Nephron progenitor cell (in vitro differentiated cells): Measurements from ENCODE around the gene SHISA7.

ENCODE experiments used
- DNase-seq: peaks from one replicate; pipeline ENCODE4 v3.0.0; 2021
- H3K27ac Mint-ChIP-seq: 2 replicates; pipeline ENCODE4 v1.8.0; 2021; ENCODE audit warnings: mild to moderate bottlenecking, moderate library complexity, mixed read lengths
- H3K27me3 Mint-ChIP-seq: 2 replicates; pipeline ENCODE4 v1.8.0; 2021; ENCODE audit warnings: mild to moderate bottlenecking, low read depth, mixed read lengths; ENCODE audit not compliant: poor library complexity
- H3K36me3 Mint-ChIP-seq: 2 replicates; pipeline ENCODE4 v1.8.0; 2021; ENCODE audit warnings: low read depth, mixed read lengths
- H3K4me1 Mint-ChIP-seq: 2 replicates; pipeline ENCODE4 v1.8.0; 2021; ENCODE audit warnings: mixed read lengths
- H3K4me3 Mint-ChIP-seq: 2 replicates; pipeline ENCODE4 v1.8.0; 2021; ENCODE audit warnings: mild to moderate bottlenecking, moderate library complexity, mixed read lengths
- H3K9me3 Mint-ChIP-seq: 2 replicates; pipeline ENCODE4 v1.8.0; 2021; ENCODE audit warnings: mild to moderate bottlenecking, moderate library complexity, mixed read lengths
- CTCF ChIP-seq: fragments of 200-600 bp; sonication (generic); IDR thresholded peaks from 2 replicates; pipeline ENCODE4 v1.5.0; 2021; ENCODE audit warnings: antibody characterized with exemption

Gene SHISA7

GRCh38 chr19:55443824-55444480 lies 852 bp upstream of the SHISA7 start:
- no peaks in the 10 kb centered on the region for H3K27me3 Mint-ChIP-seq
- TF ChIP-seq CTCF: no peak
- DNase-seq: no peak
- H3K36me3 Mint-ChIP-seq: no peaks in the 10 kb centered on the region
- H3K4me3 Mint-ChIP-seq: no peak overlapping the region
- no peak overlapping the region for H3K27ac Mint-ChIP-seq
- peaks cover 13% of the 10 kb centered on the region for H3K9me3 Mint-ChIP-seq
- peaks cover 22% of the 10 kb centered on the region for H3K4me1 Mint-ChIP-seq

GRCh38 chr19:55442372-55442961 lies 633 bp downstream of the SHISA7 start:
- Mint-ChIP-seq H3K36me3 (no peaks in the 10 kb centered on the region), H3K4me3 (no peak overlapping the region), H3K4me1 (peaks cover 24% of the 10 kb centered on the region), H3K27me3 (no peaks in the 10 kb centered on the region), H3K9me3 (peaks cover 13% of the 10 kb centered on the region), H3K27ac (no peak overlapping the region)
- no peak for DNase-seq
- no peak for TF ChIP-seq CTCF

GRCh38 chr19:55441692-55442321 lies 1.3 kb downstream of the SHISA7 start:
- H3K27ac Mint-ChIP-seq: no peak overlapping the region
- DNase-seq: no peak
- peaks cover 27% of the 10 kb centered on the region for H3K4me1 Mint-ChIP-seq
- no peaks in the 10 kb centered on the region for H3K36me3 Mint-ChIP-seq
- no peaks in the 10 kb centered on the region for H3K27me3 Mint-ChIP-seq
- TF ChIP-seq CTCF: no peak
- H3K9me3 Mint-ChIP-seq: peaks cover 13% of the 10 kb centered on the region
- peak overlapping the region; percentile 23 for H3K4me3 Mint-ChIP-seq

GRCh38 chr19:55441319-55441691 lies 1.8 kb downstream of the SHISA7 start:
- Mint-ChIP-seq H3K9me3 (peaks cover 13% of the 10 kb centered on the region), H3K4me1 (peaks cover 27% of the 10 kb centered on the region), H3K36me3 (no peaks in the 10 kb centered on the region), H3K4me3 (peak overlapping the region; percentile 23), H3K27me3 (no peaks in the 10 kb centered on the region), H3K27ac (no peak overlapping the region)
- DNase-seq: no peak
- TF ChIP-seq CTCF: no peak

GRCh38 chr19:55440411-55441105 lies 2.5 kb downstream of the SHISA7 start:
- Mint-ChIP-seq H3K4me3 (peak overlapping the region; percentile 32), H3K36me3 (no peaks in the 10 kb centered on the region), H3K27me3 (no peaks in the 10 kb centered on the region), H3K4me1 (peaks cover 27% of the 10 kb centered on the region), H3K9me3 (peaks cover 10% of the 10 kb centered on the region), H3K27ac (no peak overlapping the region)
- DNase-seq: peak; percentile 75
- TF ChIP-seq CTCF: no peak
